Measurements from ENCODE around the gene UBE2D2. TPM values are rescaled to one million over a fixed set of nuclear protein-coding genes. Genes with fewer than 3 reads are reported as not detected.

The UBE2D2 gene
- polyA plus RNA-seq, 1 donor from 2014 or later = 118 TPM

DNA sequence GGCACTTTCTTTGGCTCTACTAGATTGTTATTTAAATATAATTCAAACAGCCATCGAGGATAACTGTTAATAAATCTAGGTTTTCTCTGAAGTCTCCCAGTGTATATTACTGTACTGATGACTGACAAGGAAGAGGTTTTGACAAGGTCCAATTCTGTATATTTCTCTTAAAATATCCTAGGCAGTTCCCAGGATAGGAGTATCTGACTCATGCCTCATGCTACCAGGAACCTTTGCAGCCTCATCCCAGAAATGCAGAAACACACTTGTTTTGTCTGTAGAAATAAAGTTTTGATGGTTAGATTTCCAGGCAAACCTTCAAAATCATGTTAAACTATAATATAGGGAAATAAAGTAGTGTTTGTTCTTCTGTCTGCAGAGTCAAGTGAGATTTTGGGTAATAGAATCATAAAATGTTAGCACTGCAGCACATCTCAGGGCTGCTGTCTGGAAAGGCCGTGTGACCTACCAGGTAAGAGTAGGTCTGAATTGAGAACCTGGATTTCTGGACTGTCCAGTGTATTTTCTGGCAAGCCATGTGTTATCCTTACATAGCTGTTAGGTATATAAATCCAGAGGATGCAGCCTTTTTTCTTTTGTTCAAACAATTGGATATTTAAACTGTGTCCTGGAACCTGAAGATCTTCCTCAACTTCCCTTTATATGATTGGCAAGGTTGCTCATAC, 8.3 kb downstream of the UBE2D2 start:
- Histone ChIP-seq H3K9me2 (ENCODE audit: insufficient read depth, low read length) (no peaks in the 10 kb centered on the region), H4K20me1 (ENCODE audit: insufficient read depth) (peaks cover 24% of the 10 kb centered on the region), H3K4me2 (ENCODE audit: low read length) (no peak overlapping the region), H2AFZ (ENCODE audit: low read depth, low read length) (no peak overlapping the region), H3K36me3 (ENCODE audit: insufficient read depth, low read length) (no peaks in the 10 kb centered on the region), H3K9me3 (ENCODE audit: low read length) (no peaks in the 10 kb centered on the region), H3K79me2 (replicated peaks; ENCODE audit: insufficient read depth, low read length) (peaks cover 86% of the 10 kb centered on the region), H3K27me3 (ENCODE audit: insufficient read depth, low read depth, low read length) (no peaks in the 10 kb centered on the region), H3K9ac (ENCODE audit: low read length) (no peak overlapping the region), H3K4me3 (ENCODE audit: low read length) (no peak overlapping the region), H3F3A (ENCODE audit: insufficient read depth, low read length, poor library complexity, severe bottlenecking) (no peaks in the 10 kb centered on the region), H3K27ac (ENCODE audit: low read length) (no peak overlapping the region)
- no peak for TF ChIP-seq MXI1 (conservative IDR thresholded peaks at IDR 0.05; ENCODE audit: poor library complexity, severe bottlenecking)
- TF ChIP-seq EZH2 (IDR thresholded peaks at IDR 0.05; ENCODE audit: borderline replicate concordance, insufficient read depth, low read length, poor library complexity, severe bottlenecking) = no peak
- TF ChIP-seq TAF1 (IDR thresholded peaks at IDR 0.05; ENCODE audit: low read depth) = no peak
- no peak for TF ChIP-seq RAD21 (conservative IDR thresholded peaks at IDR 0.05)
- TF ChIP-seq, protein P1, sequence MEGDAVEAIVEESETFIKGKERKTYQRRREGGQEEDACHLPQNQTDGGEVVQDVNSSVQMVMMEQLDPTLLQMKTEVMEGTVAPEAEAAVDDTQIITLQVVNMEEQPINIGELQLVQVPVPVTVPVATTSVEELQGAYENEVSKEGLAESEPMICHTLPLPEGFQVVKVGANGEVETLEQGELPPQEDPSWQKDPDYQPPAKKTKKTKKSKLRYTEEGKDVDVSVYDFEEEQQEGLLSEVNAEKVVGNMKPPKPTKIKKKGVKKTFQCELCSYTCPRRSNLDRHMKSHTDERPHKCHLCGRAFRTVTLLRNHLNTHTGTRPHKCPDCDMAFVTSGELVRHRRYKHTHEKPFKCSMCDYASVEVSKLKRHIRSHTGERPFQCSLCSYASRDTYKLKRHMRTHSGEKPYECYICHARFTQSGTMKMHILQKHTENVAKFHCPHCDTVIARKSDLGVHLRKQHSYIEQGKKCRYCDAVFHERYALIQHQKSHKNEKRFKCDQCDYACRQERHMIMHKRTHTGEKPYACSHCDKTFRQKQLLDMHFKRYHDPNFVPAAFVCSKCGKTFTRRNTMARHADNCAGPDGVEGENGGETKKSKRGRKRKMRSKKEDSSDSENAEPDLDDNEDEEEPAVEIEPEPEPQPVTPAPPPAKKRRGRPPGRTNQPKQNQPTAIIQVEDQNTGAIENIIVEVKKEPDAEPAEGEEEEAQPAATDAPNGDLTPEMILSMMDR (IDR thresholded peaks at IDR 0.05; ENCODE audit: poor library complexity, severe bottlenecking) = no peak
- no peak for TF ChIP-seq EP300 (conservative IDR thresholded peaks at IDR 0.05; ENCODE audit: poor library complexity, severe bottlenecking)
- TF ChIP-seq, protein P2, sequence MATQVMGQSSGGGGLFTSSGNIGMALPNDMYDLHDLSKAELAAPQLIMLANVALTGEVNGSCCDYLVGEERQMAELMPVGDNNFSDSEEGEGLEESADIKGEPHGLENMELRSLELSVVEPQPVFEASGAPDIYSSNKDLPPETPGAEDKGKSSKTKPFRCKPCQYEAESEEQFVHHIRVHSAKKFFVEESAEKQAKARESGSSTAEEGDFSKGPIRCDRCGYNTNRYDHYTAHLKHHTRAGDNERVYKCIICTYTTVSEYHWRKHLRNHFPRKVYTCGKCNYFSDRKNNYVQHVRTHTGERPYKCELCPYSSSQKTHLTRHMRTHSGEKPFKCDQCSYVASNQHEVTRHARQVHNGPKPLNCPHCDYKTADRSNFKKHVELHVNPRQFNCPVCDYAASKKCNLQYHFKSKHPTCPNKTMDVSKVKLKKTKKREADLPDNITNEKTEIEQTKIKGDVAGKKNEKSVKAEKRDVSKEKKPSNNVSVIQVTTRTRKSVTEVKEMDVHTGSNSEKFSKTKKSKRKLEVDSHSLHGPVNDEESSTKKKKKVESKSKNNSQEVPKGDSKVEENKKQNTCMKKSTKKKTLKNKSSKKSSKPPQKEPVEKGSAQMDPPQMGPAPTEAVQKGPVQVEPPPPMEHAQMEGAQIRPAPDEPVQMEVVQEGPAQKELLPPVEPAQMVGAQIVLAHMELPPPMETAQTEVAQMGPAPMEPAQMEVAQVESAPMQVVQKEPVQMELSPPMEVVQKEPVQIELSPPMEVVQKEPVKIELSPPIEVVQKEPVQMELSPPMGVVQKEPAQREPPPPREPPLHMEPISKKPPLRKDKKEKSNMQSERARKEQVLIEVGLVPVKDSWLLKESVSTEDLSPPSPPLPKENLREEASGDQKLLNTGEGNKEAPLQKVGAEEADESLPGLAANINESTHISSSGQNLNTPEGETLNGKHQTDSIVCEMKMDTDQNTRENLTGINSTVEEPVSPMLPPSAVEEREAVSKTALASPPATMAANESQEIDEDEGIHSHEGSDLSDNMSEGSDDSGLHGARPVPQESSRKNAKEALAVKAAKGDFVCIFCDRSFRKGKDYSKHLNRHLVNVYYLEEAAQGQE (IDR thresholded peaks at IDR 0.05; ENCODE audit: borderline replicate concordance) = no peak
- TF ChIP-seq POLR2AphosphoS5 (IDR thresholded peaks at IDR 0.05) = no peak
- TF ChIP-seq SMC3 (conservative IDR thresholded peaks at IDR 0.05; ENCODE audit: poor library complexity) = no peak

- Histone ChIP-seq H3K36me3 (ENCODE audit: insufficient read depth, low read length) (no peaks in the 10 kb centered on the region), H3F3A (ENCODE audit: insufficient read depth, low read length, poor library complexity, severe bottlenecking) (no peaks in the 10 kb centered on the region), H3K4me2 (ENCODE audit: low read length) (no peak overlapping the region), H3K9me2 (ENCODE audit: insufficient read depth, low read length) (no peaks in the 10 kb centered on the region), H3K79me2 (replicated peaks; ENCODE audit: insufficient read depth, low read length) (peaks cover 86% of the 10 kb centered on the region), H3K27ac (ENCODE audit: low read length) (no peak overlapping the region), H3K9ac (ENCODE audit: low read length) (no peak overlapping the region), H4K20me1 (ENCODE audit: insufficient read depth) (peaks cover 20% of the 10 kb centered on the region), H2AFZ (ENCODE audit: low read depth, low read length) (no peak overlapping the region), H3K4me3 (ENCODE audit: low read length) (no peak overlapping the region), H3K9me3 (ENCODE audit: low read length) (no peaks in the 10 kb centered on the region), H3K27me3 (ENCODE audit: insufficient read depth, low read depth, low read length) (no peaks in the 10 kb centered on the region)
- TF ChIP-seq EP300 (conservative IDR thresholded peaks at IDR 0.05; ENCODE audit: poor library complexity, severe bottlenecking) = no peak
- no peak for TF ChIP-seq TAF1 (IDR thresholded peaks at IDR 0.05; ENCODE audit: low read depth)
- no peak for TF ChIP-seq SMC3 (conservative IDR thresholded peaks at IDR 0.05; ENCODE audit: poor library complexity)
- TF ChIP-seq, protein P2 (IDR thresholded peaks at IDR 0.05; ENCODE audit: borderline replicate concordance) = no peak
- TF ChIP-seq EZH2 (IDR thresholded peaks at IDR 0.05; ENCODE audit: borderline replicate concordance, insufficient read depth, low read length, poor library complexity, severe bottlenecking) = no peak
- no peak for TF ChIP-seq POLR2AphosphoS5 (IDR thresholded peaks at IDR 0.05)
- TF ChIP-seq MXI1 (conservative IDR thresholded peaks at IDR 0.05; ENCODE audit: poor library complexity, severe bottlenecking) = no peak
- no peak for TF ChIP-seq RAD21 (conservative IDR thresholded peaks at IDR 0.05)
- TF ChIP-seq, protein P1 (IDR thresholded peaks at IDR 0.05; ENCODE audit: poor library complexity, severe bottlenecking) = no peak
Measured at GRCh38 chr5:139571543-139571942, 10.4 kb downstream of the UBE2D2 start.
